GM19239 (cell line): ENCODE results near the gene LGI4.
A peak's percentile ranks its signal among the peaks of the same experiment; 100 is the strongest.
"Not testable (repeated sequence)": the region's sequence is repeated elsewhere in the genome, so short reads cannot be mapped to it uniquely, and the experiment has no call there.

Experiments
- DNase-seq: peaks from one replicate; pipeline ENCODE4 v3.0.0; 2011; ENCODE audit warnings: low spot score; ENCODE audit not compliant: insufficient read length
- FAIRE-seq: peaks from 2 replicates; lab custom pipeline; 2011; peaks lifted over from hg19 to GRCh38; lab: Jason Lieb, UNC

LGI4 gene

GRCh38 chr19:35143818-35144217, 9.0 kb upstream of the LGI4 start:
- FAIRE-seq (no peak), DNase-seq (no peak)

GRCh38 chr19:35143231-35143715, 8.4 kb upstream of the LGI4 start, which contains the start of gene FXYD7:
Gene FXYD7 (plus strand): TSS chr19:35143255. CDS start chr19:35143334, 79 bp downstream.
- DNase-seq: no peak
- FAIRE-seq: no peak

- FAIRE-seq (peak; percentile 73), DNase-seq (no peak)
Observed at GRCh38 chr19:35142606-35143230, 7.9 kb upstream of the LGI4 start.

- FAIRE-seq: peak; percentile 33
Observed at GRCh38 chr19:35141837-35142605, 7.2 kb upstream of the LGI4 start.

GRCh38 chr19:35140962-35141836, 6.3 kb upstream of the LGI4 start:
- FAIRE-seq (peak; percentile 70), DNase-seq (peak; percentile 99)

More at GRCh38 chr19:35141837-35142605, 7.2 kb upstream of the LGI4 start:
- no peak for DNase-seq

- DNase-seq: no peak
- no peak for FAIRE-seq
Observed at GRCh38 chr19:35140207-35140961, 5.5 kb upstream of the LGI4 start.

- DNase-seq (no peak), FAIRE-seq (no peak)
Observed at GRCh38 chr19:35138305-35138892, 3.5 kb upstream of the LGI4 start, which contains the start of gene FXYD1. Gene FXYD1 (plus strand): TSS chr19:35138824. CDS start chr19:35140080, 1,256 bp downstream.

- DNase-seq (no peak), FAIRE-seq (no peak)
Observed at GRCh38 chr19:35136977-35137702, 2.3 kb upstream of the LGI4 start.

- FAIRE-seq: no peak
- DNase-seq: no peak
Observed at GRCh38 chr19:35136231-35136630, 1.4 kb upstream of the LGI4 start.

- DNase-seq: peak; percentile 96
- peak; percentile 57 for FAIRE-seq
Observed at GRCh38 chr19:35135389-35135909, 590 bp upstream of the LGI4 start.

- no peak for DNase-seq
- FAIRE-seq: no peak
Observed at GRCh38 chr19:35133826-35134225, 1.0 kb downstream of the LGI4 start.

GRCh38 chr19:35132254-35132653, 2.6 kb downstream of the LGI4 start:
- FAIRE-seq (no peak), DNase-seq (no peak)

- no peak for FAIRE-seq
- no peak for DNase-seq
Observed at GRCh38 chr19:35130761-35131720, 3.8 kb downstream of the LGI4 start.

GRCh38 chr19:35129724-35130274, 5.1 kb downstream of the LGI4 start:
- not testable (repeated sequence) for FAIRE-seq

GRCh38 chr19:35128398-35129057, 6.3 kb downstream of the LGI4 start:
- FAIRE-seq: no peak
- DNase-seq: no peak

More at GRCh38 chr19:35129724-35130274, 5.1 kb downstream of the LGI4 start:
- not testable (repeated sequence) for DNase-seq

- DNase-seq: no peak
Observed at GRCh38 chr19:35127871-35128270, 7.0 kb downstream of the LGI4 start.

GRCh38 chr19:35126624-35126959, 8.3 kb downstream of the LGI4 start:
- DNase-seq: no peak
- FAIRE-seq: no peak

More at GRCh38 chr19:35127871-35128270, 7.0 kb downstream of the LGI4 start:
- FAIRE-seq: no peak
